Putamen (tissue), 1 donor: ENCODE measurements around the gene ZMYND8.

Experiments used
- DNase-seq: peaks from one replicate; pipeline ENCODE4 v3.0.0-alpha.2; 2016; ENCODE audit warnings: low spot score

Gene ZMYND8

DNA sequence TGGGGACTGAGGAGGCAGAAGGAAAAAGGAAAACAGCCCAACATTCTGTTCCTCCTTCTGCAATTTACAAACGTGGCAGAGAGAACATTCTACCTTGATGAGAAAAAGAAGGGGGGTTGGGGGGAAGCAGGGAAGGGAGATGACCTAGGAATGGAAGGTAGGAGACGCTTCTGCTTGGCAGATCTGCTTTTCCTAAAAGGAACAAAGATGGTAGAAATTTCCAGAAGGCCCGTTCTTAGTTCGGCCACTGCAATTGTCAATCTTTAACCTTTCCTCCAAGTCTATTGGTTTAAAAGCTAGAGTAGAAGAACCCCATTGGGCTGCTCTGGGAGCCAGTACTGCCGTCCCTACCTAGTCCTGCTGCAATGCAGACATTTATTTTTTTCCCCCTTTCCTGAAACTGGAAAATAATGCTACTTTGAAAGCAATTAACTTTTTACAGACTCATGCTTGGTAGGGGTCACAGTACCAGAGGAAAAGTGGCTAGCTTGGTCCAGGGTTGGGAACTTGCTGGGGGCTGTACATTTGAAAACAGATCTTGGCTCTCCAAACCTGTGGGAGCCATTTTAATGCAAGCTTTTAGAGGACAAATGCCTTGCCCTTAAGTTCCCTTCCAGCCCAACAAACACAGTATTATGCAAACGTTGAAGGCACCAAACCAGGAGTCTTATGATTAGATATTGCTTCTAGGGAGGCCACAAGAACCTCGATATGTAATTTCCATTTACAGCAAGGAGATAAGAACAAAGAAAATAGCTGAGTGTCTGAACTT is 2.6 kb downstream of the ZMYND8 start:
- DNase-seq, result no peak

DNA sequence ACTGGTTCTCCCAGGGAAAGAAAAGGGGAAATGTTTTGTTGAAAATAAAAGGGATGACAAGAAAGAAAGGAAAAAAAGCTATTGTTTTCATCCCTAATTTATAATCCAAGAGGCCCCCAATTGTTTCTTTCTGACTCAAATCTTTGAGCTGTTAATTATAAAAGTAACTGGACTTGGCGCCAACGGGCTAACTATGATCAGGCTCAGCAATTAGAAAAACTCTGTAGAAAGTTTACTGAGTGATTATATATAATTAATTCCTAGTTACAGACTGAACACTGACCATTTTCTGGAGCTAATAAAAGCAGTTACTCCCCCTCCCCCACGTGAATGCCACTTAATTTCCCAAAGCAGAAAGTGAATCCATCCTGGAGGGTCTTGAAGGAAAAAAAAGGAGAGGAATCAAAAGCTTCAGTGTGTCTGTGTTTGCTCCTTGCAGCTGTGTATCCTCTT is 3.2 kb downstream of the ZMYND8 start:
- DNase-seq, result no peak

DNA sequence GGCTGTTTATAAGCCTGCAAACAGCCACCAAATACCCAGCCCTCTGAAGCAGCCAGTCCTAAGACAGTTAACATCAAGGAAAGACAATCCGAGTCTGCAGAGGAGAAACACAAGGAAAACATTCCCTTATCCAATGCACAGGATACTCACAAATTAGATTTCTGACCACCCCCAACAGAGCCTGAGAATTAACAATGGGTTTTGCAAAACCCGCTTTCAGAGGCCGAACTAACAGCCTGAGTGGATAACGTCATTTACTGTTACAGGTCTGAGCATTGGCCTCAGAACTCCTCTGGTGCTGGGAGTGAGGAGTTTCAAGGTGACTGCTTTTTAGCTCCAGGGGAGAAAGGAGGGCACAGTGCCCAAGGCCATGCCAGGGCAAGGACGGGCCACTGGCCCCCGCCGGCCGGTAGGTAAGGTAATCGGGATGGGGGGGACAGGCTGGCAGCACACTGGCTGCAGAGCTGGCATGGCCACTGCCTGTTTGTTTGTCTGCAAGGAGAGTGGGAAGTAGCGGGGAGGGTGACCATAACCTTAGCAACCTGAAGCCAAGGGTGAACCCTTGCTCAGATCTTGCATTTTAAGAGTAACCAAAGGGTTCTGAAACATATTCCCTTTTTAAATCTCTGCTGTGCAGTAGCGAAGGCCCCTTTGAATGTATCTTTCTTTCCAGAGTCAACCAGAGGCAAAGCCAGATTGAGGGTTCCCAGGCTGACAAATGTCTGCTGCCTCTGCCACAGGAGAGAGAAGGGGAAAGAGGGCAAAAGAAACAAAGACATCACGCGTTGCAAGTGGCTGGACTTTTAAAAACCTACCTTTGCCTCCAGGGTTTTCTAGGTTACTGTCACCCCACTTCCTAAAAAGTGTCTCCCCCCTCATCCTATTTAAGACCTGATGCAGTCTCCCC is 3.9 kb downstream of the ZMYND8 start:
- DNase-seq, result no peak

DNA sequence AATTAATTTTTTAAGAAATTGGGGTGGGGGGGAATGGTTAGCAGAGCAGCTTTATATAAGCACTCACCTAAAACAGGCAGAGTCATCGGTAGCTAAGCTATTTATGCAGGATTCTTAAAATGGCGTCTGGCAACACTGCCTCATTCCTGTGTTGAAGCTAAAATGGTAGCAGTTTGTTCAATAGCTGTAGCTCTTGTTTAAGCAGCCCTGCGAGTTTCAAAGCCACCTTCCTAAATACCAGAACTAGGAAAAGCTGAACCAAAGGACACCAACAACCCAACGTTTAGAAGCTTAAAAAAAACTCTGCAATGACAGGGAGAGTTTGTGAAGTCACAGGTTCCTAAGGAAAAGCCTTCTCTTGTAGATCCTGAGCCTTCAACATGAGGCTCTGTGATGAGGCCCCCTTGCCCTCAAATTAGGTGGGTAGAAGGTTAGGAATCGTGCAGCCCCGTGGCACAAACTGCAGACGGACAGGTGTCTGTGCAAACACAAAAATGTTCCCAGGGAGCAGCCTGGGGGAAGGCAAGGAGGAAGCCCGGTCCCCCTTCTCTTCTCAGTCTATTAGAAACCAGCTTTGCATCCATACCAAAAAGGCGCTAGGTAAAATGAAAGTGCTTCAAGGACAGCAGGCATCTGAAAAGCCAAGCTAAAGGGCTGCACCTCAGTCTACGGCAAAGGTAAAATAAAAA is 4.7 kb downstream of the ZMYND8 start:
- no peak for DNase-seq

DNA sequence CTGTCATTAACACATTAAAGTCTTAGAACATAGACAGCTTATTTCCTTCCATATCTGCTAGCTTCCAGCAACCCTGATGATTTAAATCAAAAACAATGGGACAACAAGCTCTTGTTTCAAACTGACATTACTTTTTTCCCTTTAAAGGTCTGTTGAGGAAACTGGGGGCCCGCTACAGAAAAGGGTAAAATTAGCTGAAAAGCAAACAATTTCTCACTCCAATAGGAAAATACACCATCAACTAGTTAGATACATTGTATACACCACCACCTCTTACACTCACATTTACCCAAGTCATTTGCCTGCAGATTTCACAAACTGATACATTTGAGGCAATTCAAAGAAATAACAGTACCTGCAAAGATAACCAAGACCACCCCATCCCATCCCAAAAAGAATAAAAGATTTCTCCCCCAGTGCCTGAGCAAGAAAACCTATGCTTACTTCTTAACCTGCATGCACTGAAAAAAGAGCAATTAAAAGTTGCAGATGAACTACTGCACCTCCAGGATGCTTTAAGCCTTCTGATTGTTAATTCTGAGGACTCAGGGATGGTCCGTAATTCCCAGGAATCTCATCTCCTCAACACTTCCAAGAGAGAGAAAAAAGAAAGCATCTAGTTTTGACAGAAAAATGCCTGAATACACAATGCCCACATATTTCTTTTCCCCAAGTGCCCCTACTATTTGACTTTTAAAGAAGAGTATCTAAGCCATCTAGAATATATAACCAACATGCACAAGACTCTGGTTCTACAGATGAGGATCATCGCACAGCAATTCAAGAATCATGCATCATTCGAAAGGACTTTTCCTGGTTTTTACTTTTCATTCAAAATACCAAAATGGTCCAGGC is 5.6 kb downstream of the ZMYND8 start:
- DNase-seq, result no peak

DNA sequence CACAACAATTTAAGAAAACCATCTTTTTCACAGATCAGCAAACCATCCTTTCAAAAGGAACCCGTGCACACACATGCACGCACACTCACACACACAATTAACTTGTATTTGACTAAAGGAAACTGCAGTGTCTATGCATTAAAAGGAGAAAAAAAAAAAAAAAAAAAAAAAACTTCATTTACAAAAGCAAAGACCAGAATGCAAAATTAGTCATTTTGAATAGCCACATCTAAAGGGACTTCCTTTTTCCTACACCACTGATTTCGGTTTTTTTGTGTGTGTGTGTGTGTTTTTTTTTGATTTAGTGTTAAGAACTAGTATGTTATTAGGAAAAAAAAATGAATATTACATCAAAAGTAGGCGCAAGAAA is 6.3 kb downstream of the ZMYND8 start:
- no peak for DNase-seq

DNA sequence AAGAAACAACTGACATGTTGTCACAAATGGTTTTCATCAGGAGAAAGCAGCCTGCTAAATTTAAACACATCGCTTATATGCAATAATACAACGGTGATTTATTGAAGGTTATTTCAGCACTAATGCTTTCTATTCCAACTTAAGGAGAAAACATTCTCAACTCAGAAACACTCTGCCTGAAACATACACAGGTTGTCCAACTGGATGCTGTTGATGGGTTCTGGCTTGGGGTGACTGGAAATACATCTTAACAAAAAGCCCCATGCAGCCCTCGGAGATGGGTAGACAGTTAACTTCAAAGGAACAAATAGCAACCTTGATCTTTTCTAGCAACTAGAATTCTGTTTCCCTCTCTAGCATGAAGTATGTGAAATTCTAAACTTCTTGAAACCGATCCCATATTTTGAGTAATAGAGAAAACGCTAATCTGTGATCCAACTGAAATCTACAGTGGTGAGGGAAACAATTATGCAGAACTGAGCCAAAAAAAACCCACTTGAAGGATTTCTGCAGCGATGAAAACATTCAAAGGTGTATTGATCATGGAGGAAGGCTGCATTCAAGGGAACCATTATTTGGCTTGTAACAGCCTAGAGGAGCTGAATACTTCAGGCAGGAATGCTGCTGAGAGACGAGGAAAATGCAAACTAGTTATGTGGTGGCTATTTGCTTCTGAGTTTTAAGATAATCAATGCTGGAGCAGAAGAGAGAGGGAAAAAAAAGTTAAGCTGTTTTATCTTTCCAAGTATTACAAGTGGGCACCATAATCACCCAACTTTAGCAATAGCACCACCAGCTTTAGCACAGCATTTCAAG is 6.9 kb downstream of the ZMYND8 start:
- no peak for DNase-seq

DNA sequence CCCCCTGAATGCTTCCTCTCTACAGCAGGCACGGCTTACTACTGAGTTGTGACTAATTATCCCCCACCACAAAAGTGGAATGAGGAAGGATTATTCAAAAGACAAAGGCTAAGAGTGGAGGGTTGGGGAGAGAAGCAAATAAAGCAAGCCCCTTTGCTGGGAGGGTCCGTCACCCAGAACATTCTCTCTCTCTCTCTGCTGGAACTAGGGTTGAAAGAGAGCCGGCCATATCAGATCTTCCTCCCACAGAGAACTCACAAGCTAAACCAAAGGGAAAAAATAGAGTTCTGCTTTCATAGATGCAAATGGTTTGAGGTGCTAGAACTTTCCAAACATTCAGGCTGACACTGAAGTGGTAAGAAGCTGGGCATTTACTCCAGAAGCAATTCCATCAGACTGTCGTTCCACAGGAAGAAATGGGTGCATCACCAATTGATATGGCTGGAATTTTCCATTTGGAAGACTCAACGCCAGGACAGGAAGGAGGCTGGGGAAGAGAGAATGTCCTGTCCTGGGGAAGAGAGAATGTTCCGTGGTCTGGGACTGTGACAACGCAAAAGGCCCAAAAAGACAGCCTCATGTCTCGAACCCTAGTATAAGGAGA is 7.9 kb downstream of the ZMYND8 start:
- no peak for DNase-seq

DNA sequence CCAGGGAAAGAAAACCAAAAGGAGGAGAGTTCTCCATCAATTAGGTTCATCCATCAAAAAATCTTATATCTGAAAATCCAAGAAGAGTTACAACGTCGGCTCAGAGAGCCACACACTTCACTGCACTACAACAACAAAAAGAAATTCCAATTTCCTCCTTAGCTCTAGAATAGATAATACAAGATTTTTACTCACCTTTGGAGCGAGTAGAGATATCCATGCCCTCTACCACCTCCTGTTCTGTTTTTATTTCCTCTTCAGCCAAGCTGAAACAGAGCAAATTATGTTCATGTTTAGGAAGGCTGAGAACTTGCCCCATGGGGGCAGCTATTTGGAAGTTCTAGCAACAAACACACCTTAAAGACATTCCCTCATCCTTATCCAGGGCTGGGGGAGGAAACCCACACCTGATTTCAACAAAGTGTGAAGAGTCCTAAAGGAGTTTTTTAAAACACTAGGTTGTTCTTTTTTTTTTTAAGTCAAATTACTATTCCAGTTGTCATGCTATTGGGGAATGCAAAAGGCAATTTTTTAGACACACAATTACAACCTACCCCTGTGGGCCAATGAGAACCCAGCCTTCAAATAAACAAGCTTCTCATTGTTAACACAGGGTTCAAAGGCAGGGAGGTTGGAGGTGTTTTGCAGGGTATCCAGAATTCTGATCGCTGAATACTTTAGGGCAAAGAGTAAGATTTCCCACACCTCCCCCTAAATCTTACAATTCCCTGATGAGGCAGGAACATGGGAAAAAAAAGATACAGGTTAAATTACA is 8.7 kb downstream of the ZMYND8 start:
- no peak for DNase-seq

DNA sequence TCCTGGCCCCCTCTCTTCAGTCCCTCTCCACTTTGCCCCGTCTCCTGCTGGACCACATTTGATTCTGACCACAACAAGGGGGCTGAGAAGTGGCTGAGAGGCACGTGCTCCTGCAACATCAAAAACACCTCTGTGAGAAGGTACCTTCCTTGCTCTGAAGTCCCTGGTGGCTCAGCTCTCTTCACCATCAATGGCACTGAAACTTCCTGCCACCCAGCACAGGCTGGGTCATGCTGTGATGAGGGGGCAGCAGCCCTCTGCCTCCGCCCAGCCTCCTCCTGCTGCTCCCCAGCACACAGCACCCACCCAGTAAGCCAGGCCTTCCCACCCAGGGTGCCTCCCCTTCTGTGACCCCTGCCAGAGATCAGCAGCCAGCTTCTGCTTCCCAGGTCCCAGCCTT is 10.3 kb downstream of the ZMYND8 start:
- no peak for DNase-seq

DNA sequence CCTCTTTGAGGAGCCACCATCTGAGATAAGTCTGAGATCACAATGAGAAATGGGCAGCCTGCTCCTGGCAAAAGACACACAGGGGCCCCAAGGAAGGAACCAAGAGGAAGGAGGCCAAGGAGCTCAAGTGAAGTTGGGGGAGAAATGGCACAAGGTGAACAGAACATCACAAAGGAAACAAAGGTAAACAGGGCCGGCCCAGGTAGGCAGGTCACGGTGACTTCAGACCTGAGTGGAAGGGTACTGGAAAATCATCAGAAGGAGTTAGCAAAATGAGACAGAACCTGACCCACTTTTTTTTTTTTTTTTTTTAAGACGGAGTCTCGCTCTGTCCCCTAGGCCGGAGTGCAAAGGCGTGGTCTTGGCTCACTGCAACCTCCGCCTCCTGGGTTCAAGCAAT is 11.3 kb downstream of the ZMYND8 start:
- DNase-seq, result no peak

DNA sequence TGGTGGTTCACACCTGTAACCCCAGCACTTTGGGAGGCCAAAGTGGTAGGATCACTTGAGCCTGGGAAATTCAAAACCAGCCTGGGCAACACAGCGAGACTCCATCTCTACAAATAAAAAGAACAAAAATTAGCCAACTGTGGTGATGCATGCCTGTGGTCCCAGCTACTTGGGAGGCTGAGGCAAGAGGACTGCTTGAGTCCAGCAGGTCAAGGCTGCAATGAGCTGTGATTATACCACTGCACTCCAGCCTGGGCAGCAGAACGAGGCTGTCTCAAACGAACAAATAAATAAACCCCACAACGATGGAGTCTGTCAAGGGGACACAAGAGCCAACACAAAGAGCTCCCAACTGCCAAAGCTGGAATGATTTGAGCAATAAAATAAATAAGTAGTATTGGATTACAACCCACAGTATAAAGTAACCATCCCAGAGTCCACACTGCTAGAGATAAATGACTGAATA is 13.5 kb downstream of the ZMYND8 start:
- DNase-seq, result no peak

DNA sequence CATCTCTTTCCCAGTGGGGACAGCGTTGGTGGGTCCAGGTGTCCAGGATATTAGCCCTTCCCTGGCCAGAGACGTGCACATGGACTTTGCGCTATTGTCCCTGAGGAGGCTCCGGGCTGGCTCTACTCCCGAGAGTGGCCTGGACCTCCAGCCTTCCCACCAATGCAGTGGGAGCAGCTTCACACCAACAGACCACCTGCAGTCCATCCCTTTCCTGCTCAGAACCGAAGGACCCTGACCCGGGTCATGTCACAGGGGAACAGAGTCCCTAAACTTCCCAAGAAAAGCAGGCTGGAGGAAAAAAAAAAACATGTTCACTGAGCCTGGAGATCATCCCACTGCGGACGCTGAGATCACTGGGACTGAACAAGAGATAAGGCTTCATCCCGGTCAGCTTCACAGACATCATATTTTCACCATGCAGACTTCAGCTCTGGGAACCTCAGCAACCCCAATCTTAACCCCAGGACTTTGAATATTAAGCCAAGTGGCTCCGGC is 18.3 kb downstream of the ZMYND8 start:
- DNase-seq, result no peak

DNA sequence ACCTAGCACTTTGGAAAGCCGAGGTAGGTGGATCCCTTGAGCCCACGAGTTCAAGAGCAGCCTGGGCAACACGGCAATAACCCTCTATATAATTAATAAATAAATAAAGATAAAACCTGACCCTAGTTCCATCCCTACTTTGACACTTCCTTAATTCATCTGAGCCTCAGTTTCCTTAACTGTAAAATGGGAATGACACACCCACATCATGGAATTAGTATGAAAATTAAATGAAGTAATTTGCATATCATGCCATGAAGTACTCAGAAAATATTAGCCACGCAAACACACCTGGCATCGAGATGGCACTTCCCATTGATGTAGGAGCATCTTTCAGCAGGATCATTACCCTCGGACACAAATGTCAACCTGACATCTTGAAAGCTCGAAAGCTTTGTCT is 19.1 kb downstream of the ZMYND8 start:
- DNase-seq, result no peak

DNA sequence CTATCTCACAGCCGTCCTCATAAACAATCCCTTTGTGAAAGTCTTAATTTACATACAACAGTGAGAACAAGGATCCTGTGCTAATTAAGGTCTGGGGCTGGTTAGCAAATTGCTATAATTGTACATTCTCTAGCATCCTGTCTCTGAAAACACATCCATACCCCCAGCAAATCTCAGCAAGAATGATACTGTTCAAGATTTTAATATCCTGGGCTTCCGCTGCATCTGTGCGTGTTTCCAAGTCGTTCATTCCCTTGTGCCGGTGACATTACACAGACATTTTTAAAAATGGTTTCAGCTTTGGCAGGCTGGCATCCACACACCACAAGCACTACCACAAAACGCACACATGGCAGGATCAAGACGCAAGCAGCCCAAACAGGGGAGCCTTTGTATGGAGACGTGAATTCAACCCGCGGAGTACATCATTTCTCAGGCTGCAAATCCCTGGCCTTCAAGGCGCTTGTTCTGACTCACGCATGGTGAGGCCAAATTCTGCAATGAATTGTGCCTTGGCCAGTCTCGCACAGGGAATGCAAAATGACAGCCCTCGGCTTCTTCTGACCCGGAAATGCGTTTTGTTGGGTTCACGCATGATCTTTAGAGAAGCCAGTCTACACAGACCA is 20.3 kb downstream of the ZMYND8 start:
- peak; percentile 89 for DNase-seq

DNA sequence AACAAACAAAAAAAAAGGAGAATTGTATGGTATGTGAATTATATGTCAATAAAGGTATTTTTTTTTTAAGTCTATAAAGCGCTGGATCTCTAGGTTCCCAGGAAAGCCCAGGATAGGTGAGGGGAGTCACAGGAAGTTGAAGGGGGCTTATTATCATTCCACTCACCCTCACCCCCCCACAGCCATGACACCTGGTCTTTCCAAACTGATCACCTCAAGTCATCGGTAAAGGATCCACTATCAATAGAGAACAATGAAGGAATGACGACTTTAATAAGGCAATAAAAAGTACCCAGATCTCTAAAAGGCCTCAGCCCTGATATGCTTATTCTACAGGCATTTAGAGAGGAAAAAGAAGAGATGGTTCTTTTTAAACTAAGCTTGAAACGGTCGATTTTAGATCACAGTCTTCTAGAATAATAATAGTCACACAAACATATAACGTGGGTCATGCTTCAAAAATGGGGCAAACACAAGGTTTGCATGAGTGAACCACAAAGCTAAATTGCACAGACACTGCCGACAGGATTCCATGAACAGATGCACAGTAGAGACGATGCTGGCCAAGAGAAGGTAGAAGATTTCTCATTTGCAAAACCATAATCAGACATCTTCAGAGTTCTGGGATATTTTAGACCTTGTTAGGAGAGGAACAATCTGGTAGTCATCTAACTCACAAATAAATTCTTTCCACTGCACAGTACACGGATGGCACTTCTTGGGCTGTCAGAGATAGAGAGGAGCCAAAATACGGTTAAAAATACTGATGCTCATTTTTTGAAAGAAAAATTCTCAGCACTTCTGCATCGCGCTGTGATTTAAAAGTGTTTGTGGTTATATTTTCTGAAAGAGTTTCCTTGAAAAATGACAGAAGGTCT is 21.0 kb downstream of the ZMYND8 start:
- no peak for DNase-seq

DNA sequence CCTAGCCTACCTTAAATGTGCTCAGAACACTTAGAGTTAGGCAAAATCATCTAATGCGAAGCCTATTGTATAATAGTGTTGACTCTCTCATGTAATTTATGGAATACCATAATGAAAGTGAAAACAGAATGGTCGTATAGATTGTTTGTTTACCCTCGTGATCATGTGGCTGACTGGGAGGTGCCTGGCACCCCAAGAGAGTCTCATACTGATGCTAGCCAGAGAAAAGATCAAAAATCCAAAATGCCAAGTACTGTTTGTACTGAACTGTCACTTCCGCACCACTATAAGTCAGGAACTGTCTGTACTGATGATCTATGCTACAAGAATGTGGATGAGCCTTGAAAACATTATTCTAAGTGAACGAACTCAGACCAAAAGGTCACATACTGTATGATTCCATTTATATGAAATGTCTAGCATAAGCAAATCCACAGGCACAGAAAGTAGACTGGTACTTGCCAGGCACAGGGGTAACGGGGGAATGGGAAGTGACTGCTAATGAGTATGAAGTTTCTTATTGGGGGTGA is 22.4 kb downstream of the ZMYND8 start:
- no peak for DNase-seq
